ENCODE data around the gene DCLK2. TPM values are rescaled to one million over a fixed set of nuclear protein-coding genes. Genes with fewer than 3 reads are reported as not detected.
A peak's percentile ranks its signal among the peaks of the same experiment; 100 is the strongest.

Gene DCLK2
- total RNA-seq, 3 donors from 2014 or later = 3.4 to 5.2 (median 4.0) TPM

- no peak for TF ChIP-seq CTCF (IDR thresholded peaks at IDR 0.05)
- TF ChIP-seq POLR2A (IDR thresholded peaks at IDR 0.05) = no peak
- no peak for TF ChIP-seq POLR2AphosphoS5 (IDR thresholded peaks at IDR 0.05)
- H3K36me3 ChIP-seq = no peaks in the 10 kb centered on the region
- peaks cover 0 to 7% of the 10 kb centered on the region in 2 donors for H3K4me1 ChIP-seq
- no peaks in the 10 kb centered on the region for H3K27me3 ChIP-seq
- no peaks in the 10 kb centered on the region for H3K9me3 ChIP-seq
- no peak overlapping the region for H3K4me3 ChIP-seq
- intact Hi-C loops (cut with DNase I; ENCODE audit: low total_unique reads) = no loop called here
- no peak overlapping the region for H3K27ac ChIP-seq
- no peak for DNase-seq (ENCODE audit: low spot score in 2 of 2)
Measured at GRCh38 chr4:150259861-150260567, 181.8 kb downstream of the DCLK2 start.

GRCh38 chr4:150261571-150261970 lies 183.3 kb downstream of the DCLK2 start:
- intact Hi-C loops (cut with DNase I; ENCODE audit: low total_unique reads) = no loop called here

GRCh38 chr4:150262611-150263010 lies 184.4 kb downstream of the DCLK2 start:
- no peaks in the 10 kb centered on the region for H3K36me3 ChIP-seq
- no peak for TF ChIP-seq POLR2A (IDR thresholded peaks at IDR 0.05)
- TF ChIP-seq CTCF (IDR thresholded peaks at IDR 0.05) = no peak
- TF ChIP-seq POLR2AphosphoS5 (IDR thresholded peaks at IDR 0.05) = no peak
- H3K4me3 ChIP-seq = no peak overlapping the region
- no peak overlapping the region for H3K27ac ChIP-seq
- no peaks in the 10 kb centered on the region for H3K9me3 ChIP-seq
- H3K4me1 ChIP-seq = no peaks in the 10 kb centered on the region
- no peaks in the 10 kb centered on the region for H3K27me3 ChIP-seq
- intact Hi-C loops (cut with DNase I; ENCODE audit: low total_unique reads) = no loop called here
- DNase-seq (ENCODE audit: low spot score in 2 of 2) = no peak

More at GRCh38 chr4:150261571-150261970, 183.3 kb downstream of the DCLK2 start:
- Histone ChIP-seq H3K36me3 (no peaks in the 10 kb centered on the region), H3K4me1 (peaks cover 0 to 5% of the 10 kb centered on the region in 2 donors), H3K27me3 (no peaks in the 10 kb centered on the region), H3K9me3 (no peaks in the 10 kb centered on the region), H3K27ac (peak overlapping the region in 1 of 2 donors; percentile 40), H3K4me3 (no peak overlapping the region)
- TF ChIP-seq CTCF (IDR thresholded peaks at IDR 0.05) (no peak), POLR2AphosphoS5 (IDR thresholded peaks at IDR 0.05) (no peak), POLR2A (IDR thresholded peaks at IDR 0.05) (no peak)
- no peak for DNase-seq (ENCODE audit: low spot score in 2 of 2)

- DNase-seq (ENCODE audit: low spot score in 2 of 2) = no peak
- no peak for TF ChIP-seq POLR2AphosphoS5 (IDR thresholded peaks at IDR 0.05)
- TF ChIP-seq POLR2A (IDR thresholded peaks at IDR 0.05) = no peak
- no peak for TF ChIP-seq CTCF (IDR thresholded peaks at IDR 0.05)
- Histone ChIP-seq H3K36me3 (no peaks in the 10 kb centered on the region), H3K27ac (no peak overlapping the region), H3K4me3 (no peak overlapping the region), H3K27me3 (no peaks in the 10 kb centered on the region), H3K9me3 (no peaks in the 10 kb centered on the region), H3K4me1 (no peaks in the 10 kb centered on the region)
- intact Hi-C loops (cut with DNase I; ENCODE audit: low total_unique reads) = no loop called here
Measured at GRCh38 chr4:150264595-150265161, 186.4 kb downstream of the DCLK2 start.

- no peaks in the 10 kb centered on the region for H3K36me3 ChIP-seq
- TF ChIP-seq POLR2A (IDR thresholded peaks at IDR 0.05) = no peak
- no peak for TF ChIP-seq CTCF (IDR thresholded peaks at IDR 0.05)
- TF ChIP-seq POLR2AphosphoS5 (IDR thresholded peaks at IDR 0.05) = no peak
Measured at GRCh38 chr4:150265806-150266205, 187.6 kb downstream of the DCLK2 start.

More at GRCh38 chr4:150265806-150266205, 187.6 kb downstream of the DCLK2 start:
- Histone ChIP-seq H3K27ac (no peak overlapping the region), H3K4me3 (no peak overlapping the region), H3K27me3 (no peaks in the 10 kb centered on the region), H3K4me1 (no peaks in the 10 kb centered on the region), H3K9me3 (no peaks in the 10 kb centered on the region)
- DNase-seq (ENCODE audit: low spot score in 2 of 2) = no peak
- intact Hi-C loops (cut with DNase I; ENCODE audit: low total_unique reads) = no loop called here
